Measurements from ENCODE around the gene VIP.
"Not testable (repeated sequence)": the region's sequence is repeated elsewhere in the genome, so short reads cannot be mapped to it uniquely, and the experiment has no call there.

VIP gene

GRCh38 chr6:152750694-152751093 is at the start of gene VIP:
TSS of gene VIP (plus strand) at chr6:152750797. CDS start at chr6:152752178, 1,381 bp downstream.
- peak; percentile 4 to 33 for DNase-seq

- DNase-seq = no peak
Observed at GRCh38 chr6:152701081-152701862, 49.3 kb upstream of the VIP start.

- DNase-seq = no peak
Observed at GRCh38 chr6:152701863-152702401, 48.7 kb upstream of the VIP start.

GRCh38 chr6:152703750-152704149 is 46.8 kb upstream of the VIP start:
- DNase-seq = not testable (repeated sequence)

- no peak for DNase-seq
Observed at GRCh38 chr6:152705327-152705726, 45.3 kb upstream of the VIP start.

GRCh38 chr6:152716322-152716721 is 34.3 kb upstream of the VIP start:
- no peak for DNase-seq

- no peak for DNase-seq
Observed at GRCh38 chr6:152720974-152721373, 29.6 kb upstream of the VIP start.

GRCh38 chr6:152721956-152722355 is 28.6 kb upstream of the VIP start:
- DNase-seq = no peak

GRCh38 chr6:152723398-152723797 is 27.2 kb upstream of the VIP start:
- DNase-seq = no peak

GRCh38 chr6:152726313-152726712 is 24.3 kb upstream of the VIP start:
- DNase-seq = no peak

GRCh38 chr6:152727507-152727906 is 23.1 kb upstream of the VIP start:
- no peak for DNase-seq

GRCh38 chr6:152734630-152735029 is 16.0 kb upstream of the VIP start:
- no peak for DNase-seq

- DNase-seq = no peak
Observed at GRCh38 chr6:152736687-152737273, 13.8 kb upstream of the VIP start.

GRCh38 chr6:152745509-152746171 is 5.0 kb upstream of the VIP start:
- DNase-seq = no peak

- DNase-seq = no peak
Observed at GRCh38 chr6:152746172-152746553, 4.4 kb upstream of the VIP start.

GRCh38 chr6:152748843-152749242 is 1.8 kb upstream of the VIP start:
- peak; percentile 14 to 34 for DNase-seq

GRCh38 chr6:152749336-152749735 is 1.3 kb upstream of the VIP start:
- no peak for DNase-seq

- no peak for DNase-seq
Observed at GRCh38 chr6:152765331-152765730, 14.7 kb downstream of the VIP start.

- DNase-seq = no peak
Observed at GRCh38 chr6:152769159-152769558, 18.6 kb downstream of the VIP start.

GRCh38 chr6:152769993-152770392 is 19.4 kb downstream of the VIP start:
- DNase-seq = no peak

GRCh38 chr6:152771061-152771687 is 20.6 kb downstream of the VIP start:
- no peak for DNase-seq

GRCh38 chr6:152775428-152775827 is 24.8 kb downstream of the VIP start:
- DNase-seq = no peak

- no peak for DNase-seq
Observed at GRCh38 chr6:152776833-152777232, 26.2 kb downstream of the VIP start.
